OCI-LY3 (cell line): ENCODE data around the gene MUTYH.
A peak's percentile ranks its signal among the peaks of the same experiment; 100 is the strongest.

Source experiments
- H2AFZ ChIP-seq: fragments of 200-600, 300-600 bp; shearing (Covaris generic); 2 replicates; pipeline ENCODE4 v1.6.0; 2014; ENCODE audit warnings: antibody characterized with exemption, low read depth, low read length
- H3K27ac ChIP-seq: fragments of 200-600, 300-600 bp; sonication (generic); 2 replicates; pipeline ENCODE4 v1.5.1; 2014; ENCODE audit warnings: mild to moderate bottlenecking, low read length, moderate library complexity, mixed read lengths
- H3K27me3 ChIP-seq: fragments of 200-600, 300-600 bp; sonication (generic); 2 replicates; pipeline ENCODE4 v1.6.1; 2014; ENCODE audit warnings: low read depth, low read length, mixed read lengths
- H3K36me3 ChIP-seq: fragments of 200-600, 300-600 bp; sonication (generic); replicated peaks from 2 replicates; pipeline ENCODE3; 2014; ENCODE audit warnings: low read depth, low read length, mixed read lengths
- H3K4me1 ChIP-seq: fragments of 300-600, 200-600 bp; sonication (generic); 2 replicates; pipeline ENCODE4 v1.6.1; 2014; ENCODE audit warnings: low read length, mixed read lengths
- H3K4me2 ChIP-seq: fragments of 200-600, 300-600 bp; sonication (generic); 2 replicates; pipeline ENCODE4 v1.6.1; 2014; ENCODE audit warnings: low read length, mixed read lengths
- H3K4me3 ChIP-seq: fragments of 300-600, 200-600 bp; sonication (generic); 2 replicates; pipeline ENCODE4 v1.5.1; 2014; ENCODE audit warnings: antibody characterized with exemption, mild to moderate bottlenecking, low read length, moderate library complexity
- H3K79me2 ChIP-seq: fragments of 300-600, 200-600 bp; shearing (Covaris generic); 2 replicates; pipeline ENCODE4 v1.6.1; 2014; ENCODE audit warnings: mild to moderate bottlenecking, low read length, mixed read lengths
- H3K9ac ChIP-seq: fragments of 300-600, 200-600 bp; shearing (Covaris generic); 2 replicates; pipeline ENCODE4 v1.6.0; 2014; ENCODE audit warnings: mild to moderate bottlenecking, low read length, moderate library complexity
- H3K9me3 ChIP-seq: fragments of 200-600, 300-600 bp; shearing (Covaris generic); 2 replicates; pipeline ENCODE4 v1.6.1; 2014; ENCODE audit warnings: low read length, mixed read lengths; ENCODE audit not compliant: insufficient read depth
- H4K20me1 ChIP-seq: fragments of 200-600, 300-600 bp; sonication (generic); 2 replicates; pipeline ENCODE4 v1.6.1; 2016; ENCODE audit warnings: low read length, mixed read lengths; ENCODE audit not compliant: insufficient read depth
- EZH2phosphoT487 ChIP-seq: fragments of 200-600 bp; shearing (Covaris generic); IDR thresholded peaks from 2 replicates; pipeline ENCODE4 v1.6.1; 2018; ENCODE audit warnings: antibody characterized with exemption, mixed run types, low read depth
- TF ChIP-seq, protein P1 (sequence below): fragments of 200-600, 300-600 bp; sonication (generic); IDR thresholded peaks from 2 replicates; pipeline ENCODE4 v1.5.1; 2014; ENCODE audit warnings: antibody characterized with exemption, low read length, low read depth

MUTYH gene

DNA sequence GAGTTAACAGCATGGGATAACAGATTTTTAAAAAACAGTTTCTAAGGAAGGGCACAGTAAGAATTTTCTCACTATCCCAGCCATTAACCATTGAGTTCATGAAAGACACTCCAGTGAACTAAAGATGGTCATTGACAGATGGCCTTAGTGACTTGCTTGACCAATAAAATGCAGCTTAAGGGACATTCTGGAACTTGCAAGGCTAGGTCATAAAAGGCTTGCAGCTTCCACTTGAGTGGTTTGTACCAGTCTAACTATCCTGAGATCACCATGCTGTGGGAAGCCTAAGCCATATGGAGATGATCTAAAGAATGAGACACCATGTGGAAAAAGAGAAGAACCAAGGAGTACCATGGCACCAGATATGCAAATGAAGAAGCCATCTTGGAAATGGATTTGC, 37.9 kb upstream of the MUTYH start:
- H3K9me3 ChIP-seq = no peaks in the 10 kb centered on the region
- H3K9ac ChIP-seq = no peak overlapping the region
- TF ChIP-seq EZH2phosphoT487 = no peak
- TF ChIP-seq, protein P1, sequence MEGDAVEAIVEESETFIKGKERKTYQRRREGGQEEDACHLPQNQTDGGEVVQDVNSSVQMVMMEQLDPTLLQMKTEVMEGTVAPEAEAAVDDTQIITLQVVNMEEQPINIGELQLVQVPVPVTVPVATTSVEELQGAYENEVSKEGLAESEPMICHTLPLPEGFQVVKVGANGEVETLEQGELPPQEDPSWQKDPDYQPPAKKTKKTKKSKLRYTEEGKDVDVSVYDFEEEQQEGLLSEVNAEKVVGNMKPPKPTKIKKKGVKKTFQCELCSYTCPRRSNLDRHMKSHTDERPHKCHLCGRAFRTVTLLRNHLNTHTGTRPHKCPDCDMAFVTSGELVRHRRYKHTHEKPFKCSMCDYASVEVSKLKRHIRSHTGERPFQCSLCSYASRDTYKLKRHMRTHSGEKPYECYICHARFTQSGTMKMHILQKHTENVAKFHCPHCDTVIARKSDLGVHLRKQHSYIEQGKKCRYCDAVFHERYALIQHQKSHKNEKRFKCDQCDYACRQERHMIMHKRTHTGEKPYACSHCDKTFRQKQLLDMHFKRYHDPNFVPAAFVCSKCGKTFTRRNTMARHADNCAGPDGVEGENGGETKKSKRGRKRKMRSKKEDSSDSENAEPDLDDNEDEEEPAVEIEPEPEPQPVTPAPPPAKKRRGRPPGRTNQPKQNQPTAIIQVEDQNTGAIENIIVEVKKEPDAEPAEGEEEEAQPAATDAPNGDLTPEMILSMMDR = no peak
- H3K4me1 ChIP-seq = no peaks in the 10 kb centered on the region
- H3K4me3 ChIP-seq = no peak overlapping the region
- H3K36me3 ChIP-seq = no peaks in the 10 kb centered on the region
- no peaks in the 10 kb centered on the region for H3K79me2 ChIP-seq
- H2AFZ ChIP-seq = no peak overlapping the region
- no peak overlapping the region for H3K4me2 ChIP-seq
- no peaks in the 10 kb centered on the region for H3K27me3 ChIP-seq
- H3K27ac ChIP-seq = no peak overlapping the region
- no peaks in the 10 kb centered on the region for H4K20me1 ChIP-seq

DNA sequence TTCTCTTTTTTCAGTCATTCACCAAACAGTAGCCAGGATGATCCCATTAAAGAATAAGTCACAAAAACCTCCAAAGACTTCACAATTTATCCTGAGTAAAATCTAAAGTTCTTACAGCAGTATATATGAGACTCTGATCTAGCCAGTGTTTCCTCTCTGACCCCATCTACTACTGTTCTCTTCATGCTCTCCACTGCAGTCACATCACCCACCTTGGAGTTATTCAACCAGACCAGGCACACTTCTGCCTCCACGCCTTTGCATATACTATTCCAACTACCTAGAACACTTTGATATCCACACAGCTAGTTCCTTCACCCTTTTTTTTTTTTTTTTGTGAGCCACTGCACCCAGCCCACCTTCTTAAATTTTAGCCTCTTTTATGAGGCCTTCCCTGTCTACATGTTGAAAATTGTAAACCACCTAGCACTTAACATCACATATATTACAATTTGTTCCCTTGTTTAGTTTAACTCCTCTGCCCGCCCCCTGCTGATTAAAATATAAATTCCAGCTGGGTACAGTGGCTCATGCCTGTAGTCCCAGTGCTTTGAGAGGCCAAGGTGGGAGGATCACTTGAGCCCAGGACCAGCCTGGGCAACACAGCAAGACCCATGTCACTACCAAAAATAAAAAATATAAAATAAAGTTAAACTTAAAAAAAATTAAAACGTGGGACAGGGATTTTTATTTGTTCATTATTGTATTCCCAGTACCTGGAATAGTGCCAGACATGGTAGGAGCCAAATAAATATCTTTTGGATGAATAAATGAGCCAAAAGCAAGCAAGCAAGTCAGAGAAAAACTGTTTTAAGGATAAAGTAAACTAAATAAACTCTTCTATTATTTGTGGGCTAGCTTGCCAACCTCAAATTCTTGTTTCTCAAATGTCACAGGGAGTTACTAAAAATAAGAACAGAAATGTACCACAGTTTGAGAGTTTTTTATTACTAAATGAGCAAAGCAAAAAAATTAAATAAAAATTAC, 35.2 kb upstream of the MUTYH start:
- no peak overlapping the region for H3K4me2 ChIP-seq
- TF ChIP-seq EZH2phosphoT487 = no peak
- TF ChIP-seq, protein P1 = no peak

DNA sequence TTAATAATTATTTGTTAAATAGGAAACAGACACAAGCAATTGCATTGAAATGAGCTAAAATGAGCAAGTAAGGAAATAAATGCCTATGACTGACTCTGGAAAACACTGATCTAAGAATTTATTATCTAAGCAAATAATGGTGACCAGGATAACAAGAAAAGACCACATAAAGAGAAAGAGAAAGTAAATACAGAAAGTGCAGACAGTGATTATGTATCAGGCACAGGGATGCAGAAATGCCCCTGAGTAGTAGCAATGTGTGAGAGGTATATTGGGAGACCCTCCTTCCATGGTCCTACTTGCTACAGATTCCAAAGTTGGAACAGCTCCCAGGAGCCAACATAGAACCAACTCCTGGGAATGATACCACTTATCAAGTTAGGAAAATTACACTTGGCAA, 33.3 kb upstream of the MUTYH start:
- Histone ChIP-seq H3K4me3 (no peak overlapping the region), H3K4me2 (no peak overlapping the region), H4K20me1 (no peaks in the 10 kb centered on the region), H3K79me2 (no peaks in the 10 kb centered on the region), H3K27ac (no peak overlapping the region), H3K4me1 (peaks cover 13% of the 10 kb centered on the region), H3K9me3 (no peaks in the 10 kb centered on the region), H2AFZ (no peak overlapping the region), H3K9ac (no peak overlapping the region), H3K36me3 (no peaks in the 10 kb centered on the region), H3K27me3 (no peaks in the 10 kb centered on the region)
- no peak for TF ChIP-seq EZH2phosphoT487
- TF ChIP-seq, protein P1 = no peak

More for the DNA sequence above, 35.2 kb upstream of the MUTYH start:
- Histone ChIP-seq H3K27ac (no peak overlapping the region), H3K9ac (no peak overlapping the region), H4K20me1 (no peaks in the 10 kb centered on the region), H3K79me2 (no peaks in the 10 kb centered on the region), H3K9me3 (no peaks in the 10 kb centered on the region), H3K4me3 (no peak overlapping the region), H3K4me1 (peaks cover 10% of the 10 kb centered on the region), H3K36me3 (no peaks in the 10 kb centered on the region), H3K27me3 (no peaks in the 10 kb centered on the region), H2AFZ (no peak overlapping the region)

DNA sequence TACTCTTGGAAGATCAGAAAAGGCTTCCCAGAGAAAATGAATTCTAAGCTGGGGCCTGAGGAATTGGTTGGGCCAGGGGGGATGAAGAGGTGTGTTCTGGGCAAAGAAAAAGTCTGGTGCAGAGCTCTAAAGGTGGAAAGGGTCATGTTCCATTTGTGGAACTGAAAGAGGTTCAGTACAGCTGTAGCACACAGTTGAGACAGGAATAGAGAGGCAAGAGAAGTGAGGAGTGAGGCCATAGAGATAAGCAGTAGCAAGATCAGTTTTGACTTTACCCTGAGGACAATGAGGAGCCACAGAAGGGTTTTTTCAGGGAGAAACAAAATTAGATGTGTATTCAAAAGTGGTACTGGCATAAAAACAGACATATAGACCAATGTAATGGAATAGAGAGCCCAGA, 30.3 kb upstream of the MUTYH start:
- no peaks in the 10 kb centered on the region for H3K9me3 ChIP-seq
- H4K20me1 ChIP-seq = no peaks in the 10 kb centered on the region
- H3K9ac ChIP-seq = no peak overlapping the region
- H3K4me3 ChIP-seq = peak overlapping the region; percentile 6; the same call in 1 of the 2 replicates
- H2AFZ ChIP-seq = no peak overlapping the region
- no peaks in the 10 kb centered on the region for H3K27me3 ChIP-seq
- H3K27ac ChIP-seq = peak overlapping the region; percentile 15; the same call in 1 of the 2 replicates
- H3K4me2 ChIP-seq = peak overlapping the region; percentile 47
- no peaks in the 10 kb centered on the region for H3K36me3 ChIP-seq
- no peak for TF ChIP-seq EZH2phosphoT487
- TF ChIP-seq, protein P1 = no peak
- H3K79me2 ChIP-seq = no peaks in the 10 kb centered on the region
- peaks cover 13% of the 10 kb centered on the region for H3K4me1 ChIP-seq
